Measurements from ENCODE around the gene AKR7A2. TPM values are rescaled to one million over a fixed set of nuclear protein-coding genes. Genes with fewer than 3 reads are reported as not detected.
A peak's percentile ranks its signal among the peaks of the same experiment; 100 is the strongest.

Gene AKR7A2
- total and polyA plus RNA-seq, 9 of the 15 experiments (the other 6 are each of a cell fraction or from before 2014, with no cell fraction given) = 2.0 to 78.4 (median 49.4) TPM

DNA sequence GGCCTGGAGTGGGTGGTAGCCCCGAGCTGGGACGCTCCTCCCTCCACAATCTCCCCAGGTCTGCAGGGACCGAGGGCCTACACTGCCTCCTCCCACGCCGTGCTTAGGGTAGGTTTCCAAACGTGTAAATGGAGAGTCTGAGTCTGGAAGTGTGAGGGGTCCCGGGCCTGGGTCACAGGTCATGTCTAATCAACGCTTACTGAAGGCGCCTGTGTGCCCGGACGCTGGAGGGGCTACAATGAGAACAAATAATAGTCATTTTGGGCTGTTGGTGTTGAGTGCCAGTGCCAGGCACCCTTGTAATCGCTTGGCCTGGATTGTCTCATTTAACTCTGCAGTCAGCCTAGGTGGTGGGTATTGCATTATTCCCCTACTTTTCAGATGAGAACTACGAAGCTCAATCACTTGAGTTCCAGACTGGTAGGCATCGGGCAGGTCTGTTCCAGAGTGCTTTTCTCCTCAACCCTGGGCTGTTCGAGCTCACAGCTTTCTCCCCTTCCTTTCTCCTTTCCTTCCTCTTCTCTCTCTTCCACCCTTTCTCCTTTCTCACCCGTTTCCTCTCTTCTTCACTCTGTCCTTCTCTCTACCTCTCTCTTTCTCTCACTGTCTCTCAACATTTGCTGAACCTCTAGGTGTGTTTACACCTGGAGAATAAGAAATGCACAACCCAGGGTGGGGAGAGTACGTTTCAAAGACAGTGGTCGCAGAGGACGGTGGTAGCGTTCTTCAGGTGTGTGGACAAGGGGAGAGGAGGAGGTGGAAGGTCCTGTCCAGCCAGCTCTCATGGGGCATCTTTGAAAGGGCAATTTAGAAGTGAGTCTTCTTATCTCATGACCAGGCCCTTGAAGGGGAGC is 1.1 kb upstream of the AKR7A2 start (continued):
- TF ChIP-seq SIRT6 (IDR thresholded peaks at IDR 0.05; ENCODE audit: low read depth, low read length) (no peak), ZNF436 (CRISPR knock-in tag; IDR thresholded peaks at IDR 0.05) (no peak), ZNF311 (CRISPR knock-in tag; IDR thresholded peaks at IDR 0.05) (no peak), ZNF586 (CRISPR knock-in tag; conservative IDR thresholded peaks at IDR 0.05) (no peak), FOXJ3 (CRISPR knock-in tag; IDR thresholded peaks at IDR 0.05) (no peak), SRSF7 (optimal IDR thresholded peaks at IDR 0.05; ENCODE audit: low read depth, low read length) (no peak), GABPB2 (CRISPR knock-in tag; conservative IDR thresholded peaks at IDR 0.05) (no peak), ZNF224 (CRISPR knock-in tag; IDR thresholded peaks at IDR 0.05) (no peak), ZEB2 (IDR thresholded peaks at IDR 0.05) (no peak), PHF20 (IDR thresholded peaks at IDR 0.05; ENCODE audit: partially characterized antibody) (no peak), ZNF197 (CRISPR knock-in tag; IDR thresholded peaks at IDR 0.05; ENCODE audit: low read depth) (no peak), SMAD1 (IDR thresholded peaks at IDR 0.05; ENCODE audit: low read depth, low read length, partially characterized antibody) (no peak)
- TF ChIP-seq, protein P1, sequence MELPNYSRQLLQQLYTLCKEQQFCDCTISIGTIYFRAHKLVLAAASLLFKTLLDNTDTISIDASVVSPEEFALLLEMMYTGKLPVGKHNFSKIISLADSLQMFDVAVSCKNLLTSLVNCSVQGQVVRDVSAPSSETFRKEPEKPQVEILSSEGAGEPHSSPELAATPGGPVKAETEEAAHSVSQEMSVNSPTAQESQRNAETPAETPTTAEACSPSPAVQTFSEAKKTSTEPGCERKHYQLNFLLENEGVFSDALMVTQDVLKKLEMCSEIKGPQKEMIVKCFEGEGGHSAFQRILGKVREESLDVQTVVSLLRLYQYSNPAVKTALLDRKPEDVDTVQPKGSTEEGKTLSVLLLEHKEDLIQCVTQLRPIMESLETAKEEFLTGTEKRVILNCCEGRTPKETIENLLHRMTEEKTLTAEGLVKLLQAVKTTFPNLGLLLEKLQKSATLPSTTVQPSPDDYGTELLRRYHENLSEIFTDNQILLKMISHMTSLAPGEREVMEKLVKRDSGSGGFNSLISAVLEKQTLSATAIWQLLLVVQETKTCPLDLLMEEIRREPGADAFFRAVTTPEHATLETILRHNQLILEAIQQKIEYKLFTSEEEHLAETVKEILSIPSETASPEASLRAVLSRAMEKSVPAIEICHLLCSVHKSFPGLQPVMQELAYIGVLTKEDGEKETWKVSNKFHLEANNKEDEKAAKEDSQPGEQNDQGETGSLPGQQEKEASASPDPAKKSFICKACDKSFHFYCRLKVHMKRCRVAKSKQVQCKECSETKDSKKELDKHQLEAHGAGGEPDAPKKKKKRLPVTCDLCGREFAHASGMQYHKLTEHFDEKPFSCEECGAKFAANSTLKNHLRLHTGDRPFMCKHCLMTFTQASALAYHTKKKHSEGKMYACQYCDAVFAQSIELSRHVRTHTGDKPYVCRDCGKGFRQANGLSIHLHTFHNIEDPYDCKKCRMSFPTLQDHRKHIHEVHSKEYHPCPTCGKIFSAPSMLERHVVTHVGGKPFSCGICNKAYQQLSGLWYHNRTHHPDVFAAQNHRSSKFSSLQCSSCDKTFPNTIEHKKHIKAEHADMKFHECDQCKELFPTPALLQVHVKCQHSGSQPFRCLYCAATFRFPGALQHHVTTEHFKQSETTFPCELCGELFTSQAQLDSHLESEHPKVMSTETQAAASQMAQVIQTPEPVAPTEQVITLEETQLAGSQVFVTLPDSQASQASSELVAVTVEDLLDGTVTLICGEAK (IDR thresholded peaks at IDR 0.05) = peak; percentile 52
- TF ChIP-seq, protein P1 (CRISPR knock-in tag; IDR thresholded peaks at IDR 0.05) = no peak
- TF ChIP-seq, protein P2, sequence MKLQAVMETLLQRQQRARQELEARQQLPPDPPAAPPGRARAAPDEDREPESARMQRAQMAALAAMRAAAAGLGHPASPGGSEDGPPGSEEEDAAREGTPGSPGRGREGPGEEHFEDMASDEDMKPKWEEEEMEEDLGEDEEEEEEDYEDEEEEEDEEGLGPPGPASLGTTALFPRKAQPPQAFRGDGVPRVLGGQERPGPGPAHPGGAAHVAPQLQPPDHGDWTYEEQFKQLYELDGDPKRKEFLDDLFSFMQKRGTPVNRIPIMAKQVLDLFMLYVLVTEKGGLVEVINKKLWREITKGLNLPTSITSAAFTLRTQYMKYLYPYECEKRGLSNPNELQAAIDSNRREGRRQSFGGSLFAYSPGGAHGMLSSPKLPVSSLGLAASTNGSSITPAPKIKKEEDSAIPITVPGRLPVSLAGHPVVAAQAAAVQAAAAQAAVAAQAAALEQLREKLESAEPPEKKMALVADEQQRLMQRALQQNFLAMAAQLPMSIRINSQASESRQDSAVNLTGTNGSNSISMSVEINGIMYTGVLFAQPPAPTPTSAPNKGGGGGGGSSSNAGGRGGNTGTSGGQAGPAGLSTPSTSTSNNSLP (IDR thresholded peaks at IDR 0.05; ENCODE audit: borderline replicate concordance, low read depth, low read length) = no peak
- TF ChIP-seq, protein P3, sequence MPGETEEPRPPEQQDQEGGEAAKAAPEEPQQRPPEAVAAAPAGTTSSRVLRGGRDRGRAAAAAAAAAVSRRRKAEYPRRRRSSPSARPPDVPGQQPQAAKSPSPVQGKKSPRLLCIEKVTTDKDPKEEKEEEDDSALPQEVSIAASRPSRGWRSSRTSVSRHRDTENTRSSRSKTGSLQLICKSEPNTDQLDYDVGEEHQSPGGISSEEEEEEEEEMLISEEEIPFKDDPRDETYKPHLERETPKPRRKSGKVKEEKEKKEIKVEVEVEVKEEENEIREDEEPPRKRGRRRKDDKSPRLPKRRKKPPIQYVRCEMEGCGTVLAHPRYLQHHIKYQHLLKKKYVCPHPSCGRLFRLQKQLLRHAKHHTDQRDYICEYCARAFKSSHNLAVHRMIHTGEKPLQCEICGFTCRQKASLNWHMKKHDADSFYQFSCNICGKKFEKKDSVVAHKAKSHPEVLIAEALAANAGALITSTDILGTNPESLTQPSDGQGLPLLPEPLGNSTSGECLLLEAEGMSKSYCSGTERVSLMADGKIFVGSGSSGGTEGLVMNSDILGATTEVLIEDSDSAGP (CRISPR knock-in tag; IDR thresholded peaks at IDR 0.05) = no peak

Data from K562 (cell line).